WTC11 (cell line): ENCODE data around the gene SLC38A10. TPM values are rescaled to one million over a fixed set of nuclear protein-coding genes. Genes with fewer than 3 reads are reported as not detected.

ENCODE experiments used
- ATAC-seq: fragments of 200-7000 bp; cut with Tn5 transposase; 2 replicates; pipeline ENCODE4 v1.10.0; 2021; ENCODE audit warnings: mild to moderate bottlenecking, moderate library complexity
- CTCF ChIA-PET: fragments of 300-600 bp; sonication (Branson Sonifier 250); formaldehyde crosslinking; loops from one replicate; lab custom pipeline; 2021; ENCODE audit warnings: antibody characterized with exemption; lab: Charles Lee
- POLR2A ChIA-PET: fragments of 350-600 bp; sonication (Branson Sonifier 250); formaldehyde crosslinking; loops from one replicate; lab custom pipeline; 2021; ENCODE audit warnings: antibody characterized with exemption; lab: Charles Lee
- DNase-seq: peaks from one replicate; pipeline ENCODE4 v3.0.0; 2021; ENCODE audit warnings: low spot score
- H3K27ac Mint-ChIP-seq: 2 replicates; pipeline ENCODE4 v1.8.0; 2021; ENCODE audit warnings: mixed read lengths
- H3K27me3 Mint-ChIP-seq: 2 replicates; pipeline ENCODE4 v1.8.0; 2021; ENCODE audit warnings: low read depth, mild to moderate bottlenecking, moderate library complexity, mixed read lengths
- H3K36me3 Mint-ChIP-seq: 2 replicates; pipeline ENCODE4 v1.8.0; 2021; ENCODE audit warnings: mixed read lengths
- H3K4me1 Mint-ChIP-seq: 2 replicates; pipeline ENCODE4 v1.8.0; 2022; ENCODE audit warnings: mixed read lengths
- H3K4me3 Mint-ChIP-seq: 2 replicates; pipeline ENCODE4 v1.8.0; 2021; ENCODE audit warnings: mild to moderate bottlenecking, moderate library complexity, mixed read lengths
- H3K9me3 Mint-ChIP-seq: 2 replicates; pipeline ENCODE4 v1.8.0; 2021; ENCODE audit warnings: mixed read lengths
- ATF2 ChIP-seq: sonication (generic); formaldehyde crosslinking; IDR thresholded peaks from 2 replicates; pipeline ENCODE4 v1.8.1; 2022; ENCODE audit warnings: low read depth, missing genetic modification reagents, borderline replicate concordance
- HMGXB4 ChIP-seq: sonication (generic); formaldehyde crosslinking; IDR thresholded peaks from 2 replicates; pipeline ENCODE4 v1.8.1; 2023; ENCODE audit warnings: mild to moderate bottlenecking, moderate library complexity, missing genetic modification reagents
- IRF2 ChIP-seq: sonication (generic); formaldehyde crosslinking; IDR thresholded peaks from 2 replicates; pipeline ENCODE4 v1.8.0; 2022; ENCODE audit warnings: low read depth, missing genetic modification reagents, borderline replicate concordance
- MAX ChIP-seq: sonication (generic); formaldehyde crosslinking; IDR thresholded peaks from 2 replicates; pipeline ENCODE4 v1.8.0; 2022; ENCODE audit warnings: mild to moderate bottlenecking, missing genetic modification reagents
- NR3C1 ChIP-seq: sonication (generic); formaldehyde crosslinking; conservative IDR thresholded peaks from 2 replicates; pipeline ENCODE4 v1.8.1; 2023; ENCODE audit warnings: low read depth, mild to moderate bottlenecking, missing genetic modification reagents
- OVOL2 ChIP-seq: fragments of 250-450 bp; sonication (Bioruptor Pico); IDR thresholded peaks from 2 replicates; pipeline ENCODE4 v1.9.0; 2021; ENCODE audit warnings: mild to moderate bottlenecking, borderline replicate concordance
- PRRX2 ChIP-seq: fragments of 250-450 bp; sonication (Bioruptor Pico); IDR thresholded peaks from 2 replicates; pipeline ENCODE4 v1.8.0; 2021; ENCODE audit warnings: mild to moderate bottlenecking
- SMAD4 ChIP-seq: sonication (generic); formaldehyde crosslinking; IDR thresholded peaks from 2 replicates; pipeline ENCODE4 v1.8.0; 2022; ENCODE audit warnings: mild to moderate bottlenecking, missing genetic modification reagents
- SP1 ChIP-seq: sonication (generic); formaldehyde crosslinking; conservative IDR thresholded peaks from 2 replicates; pipeline ENCODE4 v1.8.1; 2022; ENCODE audit warnings: missing genetic modification reagents
- TEAD1 ChIP-seq: sonication (generic); formaldehyde crosslinking; IDR thresholded peaks from 2 replicates; pipeline ENCODE4 v1.8.0; 2022; ENCODE audit warnings: mild to moderate bottlenecking, missing genetic modification reagents
- ZMAT4 ChIP-seq: fragments of 250-450 bp; sonication (Bioruptor Pico); IDR thresholded peaks from 2 replicates; pipeline ENCODE4 v1.9.0; 2021; ENCODE audit warnings: mild to moderate bottlenecking
- total RNA-seq: library from RNA; stranded (reverse); gene quantifications from 3 replicates; pipeline ENCODE4 v1.2.3, GENCODE V29; 2021
- TF ChIP-seq, protein P1 (sequence below): fragments of 250-450 bp; sonication (Bioruptor Pico); IDR thresholded peaks from 2 replicates; pipeline ENCODE4 v1.9.0; 2021; ENCODE audit warnings: mild to moderate bottlenecking, borderline replicate concordance
- TF ChIP-seq, protein P2 (sequence below): sonication (generic); formaldehyde crosslinking; conservative IDR thresholded peaks from 2 replicates; pipeline ENCODE4 v1.8.1; 2022; ENCODE audit warnings: mild to moderate bottlenecking, missing genetic modification reagents
- TF ChIP-seq, protein P3 (sequence below): sonication (generic); formaldehyde crosslinking; IDR thresholded peaks from 2 replicates; pipeline ENCODE4 v1.8.1; 2022; ENCODE audit warnings: mild to moderate bottlenecking, moderate library complexity, missing genetic modification reagents

The SLC38A10 gene
- total RNA-seq, 1 experiment from 2014 or later, result 47.0 TPM

GRCh38 chr17:81222620-81222905 is 72.5 kb downstream of the SLC38A10 start (continued):
- TF ChIP-seq, protein P1, sequence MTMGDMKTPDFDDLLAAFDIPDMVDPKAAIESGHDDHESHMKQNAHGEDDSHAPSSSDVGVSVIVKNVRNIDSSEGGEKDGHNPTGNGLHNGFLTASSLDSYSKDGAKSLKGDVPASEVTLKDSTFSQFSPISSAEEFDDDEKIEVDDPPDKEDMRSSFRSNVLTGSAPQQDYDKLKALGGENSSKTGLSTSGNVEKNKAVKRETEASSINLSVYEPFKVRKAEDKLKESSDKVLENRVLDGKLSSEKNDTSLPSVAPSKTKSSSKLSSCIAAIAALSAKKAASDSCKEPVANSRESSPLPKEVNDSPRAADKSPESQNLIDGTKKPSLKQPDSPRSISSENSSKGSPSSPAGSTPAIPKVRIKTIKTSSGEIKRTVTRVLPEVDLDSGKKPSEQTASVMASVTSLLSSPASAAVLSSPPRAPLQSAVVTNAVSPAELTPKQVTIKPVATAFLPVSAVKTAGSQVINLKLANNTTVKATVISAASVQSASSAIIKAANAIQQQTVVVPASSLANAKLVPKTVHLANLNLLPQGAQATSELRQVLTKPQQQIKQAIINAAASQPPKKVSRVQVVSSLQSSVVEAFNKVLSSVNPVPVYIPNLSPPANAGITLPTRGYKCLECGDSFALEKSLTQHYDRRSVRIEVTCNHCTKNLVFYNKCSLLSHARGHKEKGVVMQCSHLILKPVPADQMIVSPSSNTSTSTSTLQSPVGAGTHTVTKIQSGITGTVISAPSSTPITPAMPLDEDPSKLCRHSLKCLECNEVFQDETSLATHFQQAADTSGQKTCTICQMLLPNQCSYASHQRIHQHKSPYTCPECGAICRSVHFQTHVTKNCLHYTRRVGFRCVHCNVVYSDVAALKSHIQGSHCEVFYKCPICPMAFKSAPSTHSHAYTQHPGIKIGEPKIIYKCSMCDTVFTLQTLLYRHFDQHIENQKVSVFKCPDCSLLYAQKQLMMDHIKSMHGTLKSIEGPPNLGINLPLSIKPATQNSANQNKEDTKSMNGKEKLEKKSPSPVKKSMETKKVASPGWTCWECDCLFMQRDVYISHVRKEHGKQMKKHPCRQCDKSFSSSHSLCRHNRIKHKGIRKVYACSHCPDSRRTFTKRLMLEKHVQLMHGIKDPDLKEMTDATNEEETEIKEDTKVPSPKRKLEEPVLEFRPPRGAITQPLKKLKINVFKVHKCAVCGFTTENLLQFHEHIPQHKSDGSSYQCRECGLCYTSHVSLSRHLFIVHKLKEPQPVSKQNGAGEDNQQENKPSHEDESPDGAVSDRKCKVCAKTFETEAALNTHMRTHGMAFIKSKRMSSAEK (CRISPR knock-in tag), result no peak
- TF ChIP-seq MAX (no peak), IRF2 (CRISPR knock-in tag) (no peak)

DNA sequence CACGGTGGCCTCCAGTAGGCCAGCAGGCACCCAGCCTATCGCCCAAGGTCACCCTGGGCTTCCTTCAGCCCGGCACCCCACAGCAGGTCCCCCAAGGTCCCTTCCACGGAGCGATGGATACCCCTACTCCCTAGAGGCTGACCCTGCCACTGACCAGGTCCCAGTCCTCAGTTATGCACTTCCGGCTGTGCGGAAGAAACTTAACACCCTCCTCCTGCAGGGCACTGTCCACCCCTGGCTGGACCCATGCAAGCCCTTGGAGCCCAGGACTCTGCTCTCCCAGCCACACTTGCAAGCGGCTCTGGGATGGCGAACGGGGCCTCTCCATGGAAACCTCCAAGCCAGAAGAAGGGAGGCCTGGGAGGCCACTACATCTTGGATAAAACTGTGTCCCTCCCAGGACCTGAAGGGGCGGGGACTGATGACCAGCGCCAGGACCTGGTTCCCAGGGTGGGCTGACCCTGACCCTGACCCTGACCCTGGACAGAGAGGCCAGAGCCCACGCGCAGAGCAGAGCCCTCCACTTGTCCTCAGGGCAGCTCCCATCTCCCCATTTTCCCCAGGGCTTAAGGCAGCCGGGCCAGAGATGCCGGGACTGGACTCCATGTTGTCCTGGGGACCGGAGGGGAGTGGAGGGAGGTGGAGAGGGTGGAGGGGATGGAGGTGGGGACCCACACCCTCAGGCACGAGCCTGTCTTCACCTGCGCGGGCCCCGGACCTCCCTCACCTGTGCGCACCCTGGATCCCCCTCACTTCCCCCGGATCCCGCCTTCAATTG is 73.1 kb downstream of the SLC38A10 start:
- Mint-ChIP-seq H3K4me3 (peak overlapping the region; percentile 71), H3K27ac (no peak overlapping the region), H3K27me3 (peaks cover 20% of the 10 kb centered on the region), H3K4me1 (peaks cover 17% of the 10 kb centered on the region), H3K36me3 (0 out of 2 replicates have a peak, but pooled peaks cover 2% of the 10 kb centered on the region), H3K9me3 (no peaks in the 10 kb centered on the region)
- ATAC-seq (no peak), DNase-seq (no peak)
- TF ChIP-seq HMGXB4 (CRISPR knock-in tag), result no peak
- no peak for TF ChIP-seq OVOL2
- no peak for TF ChIP-seq MAX
- TF ChIP-seq ATF2 (CRISPR knock-in tag), result no peak
- TF ChIP-seq SMAD4 (CRISPR knock-in tag), result no peak
- TF ChIP-seq, protein P2, sequence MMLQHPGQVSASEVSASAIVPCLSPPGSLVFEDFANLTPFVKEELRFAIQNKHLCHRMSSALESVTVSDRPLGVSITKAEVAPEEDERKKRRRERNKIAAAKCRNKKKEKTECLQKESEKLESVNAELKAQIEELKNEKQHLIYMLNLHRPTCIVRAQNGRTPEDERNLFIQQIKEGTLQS (CRISPR knock-in tag), result no peak
- no peak for TF ChIP-seq TEAD1 (CRISPR knock-in tag)
- no peak for TF ChIP-seq ZMAT4
- TF ChIP-seq, protein P3, sequence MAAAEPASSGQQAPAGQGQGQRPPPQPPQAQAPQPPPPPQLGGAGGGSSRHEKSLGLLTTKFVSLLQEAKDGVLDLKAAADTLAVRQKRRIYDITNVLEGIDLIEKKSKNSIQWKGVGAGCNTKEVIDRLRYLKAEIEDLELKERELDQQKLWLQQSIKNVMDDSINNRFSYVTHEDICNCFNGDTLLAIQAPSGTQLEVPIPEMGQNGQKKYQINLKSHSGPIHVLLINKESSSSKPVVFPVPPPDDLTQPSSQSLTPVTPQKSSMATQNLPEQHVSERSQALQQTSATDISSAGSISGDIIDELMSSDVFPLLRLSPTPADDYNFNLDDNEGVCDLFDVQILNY (CRISPR knock-in tag), result no peak
- TF ChIP-seq PRRX2 (CRISPR knock-in tag), result no peak
- TF ChIP-seq NR3C1 (CRISPR knock-in tag), result no peak
- TF ChIP-seq SP1 (CRISPR knock-in tag), result no peak
- ChIA-PET POLR2A (interaction anchor here (0.9 to 1.2 kb wide), 2 partner anchors 17 to 176 kb away, joined by 4 to 9 read pairs; partner anchors contain the start of genes NDUFAF8 and TEPSIN), CTCF (interaction anchor here (0.8 to 1.8 kb wide), 16 partner anchors 8 to 263 kb away, joined by 3 to 18 read pairs (median 6); partner anchors contain the start of genes BAHCC1, NDUFAF8 and TEPSIN)
